ENCODE measurements around the gene PXYLP1.

The PXYLP1 gene

GRCh38 chr3:141216975-141217374 is 14.7 kb upstream of the PXYLP1 start:
- no peaks in the 10 kb centered on the region for H3K36me3 ChIP-seq (ENCODE audit: insufficient read depth, low read length)
- peaks cover 14% of the 10 kb centered on the region for H3K4me1 ChIP-seq (ENCODE audit: insufficient read depth, low read length)
- H2AFZ ChIP-seq (ENCODE audit: low read depth, low read length), result no peak overlapping the region
- no peaks in the 10 kb centered on the region for H3K27me3 ChIP-seq (ENCODE audit: insufficient read depth, low read length)
- H3K4me3 ChIP-seq (ENCODE audit: low read length), result no peak overlapping the region
- H3K9me3 ChIP-seq (ENCODE audit: low read length), result no peaks in the 10 kb centered on the region

- no peaks in the 10 kb centered on the region for H3K27me3 ChIP-seq (ENCODE audit: insufficient read depth, low read length)
- peaks cover 14% of the 10 kb centered on the region for H3K4me1 ChIP-seq (ENCODE audit: insufficient read depth, low read length)
- no peak overlapping the region for H3K4me3 ChIP-seq (ENCODE audit: low read length)
- no peak overlapping the region for H2AFZ ChIP-seq (ENCODE audit: low read depth, low read length)
- H3K9me3 ChIP-seq (ENCODE audit: low read length), result no peaks in the 10 kb centered on the region
- H3K36me3 ChIP-seq (ENCODE audit: insufficient read depth, low read length), result no peaks in the 10 kb centered on the region
Observed at GRCh38 chr3:141217389-141217788, 14.2 kb upstream of the PXYLP1 start.

DNA sequence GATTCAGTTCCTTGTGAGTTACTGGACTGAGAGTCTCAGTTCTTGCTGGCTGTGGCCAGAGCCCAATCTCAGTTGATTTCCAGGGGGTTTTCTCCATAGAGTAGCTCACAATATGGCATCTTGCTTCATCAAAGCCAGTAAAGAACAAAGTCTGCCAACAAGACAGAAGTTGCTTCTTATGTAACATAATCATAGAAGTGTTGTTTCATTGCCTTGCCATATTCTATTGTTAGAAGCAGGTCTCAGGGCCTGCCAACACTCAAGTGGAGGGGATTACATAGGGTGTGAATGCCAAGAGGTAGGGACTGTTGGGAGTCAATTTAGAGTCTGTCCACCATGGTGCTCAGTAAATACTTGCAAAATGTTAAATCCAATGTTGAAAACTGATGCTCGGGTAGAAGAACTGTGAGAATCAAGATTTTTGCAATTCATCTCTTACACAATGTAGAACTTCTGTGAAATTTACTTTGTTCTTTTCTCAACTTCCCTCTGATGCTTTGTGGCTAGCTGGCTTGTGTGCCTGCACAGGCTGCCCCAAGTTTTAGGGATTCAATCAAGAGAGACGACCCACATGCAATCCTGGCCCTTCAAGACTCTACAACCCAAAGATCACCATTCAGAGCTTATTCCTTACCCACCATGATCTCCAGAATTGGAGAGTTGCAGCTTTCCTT is 13.3 kb upstream of the PXYLP1 start:
- Histone ChIP-seq H3K9me3 (ENCODE audit: low read length) (peaks cover 2% of the 10 kb centered on the region), H3K4me1 (ENCODE audit: insufficient read depth, low read length) (peaks cover 14% of the 10 kb centered on the region), H3K36me3 (ENCODE audit: insufficient read depth, low read length) (no peaks in the 10 kb centered on the region), H3K27me3 (ENCODE audit: insufficient read depth, low read length) (no peaks in the 10 kb centered on the region), H2AFZ (ENCODE audit: low read depth, low read length) (no peak overlapping the region), H3K4me3 (ENCODE audit: low read length) (no peak overlapping the region)

GRCh38 chr3:141218926-141219325 is 12.7 kb upstream of the PXYLP1 start:
- H2AFZ ChIP-seq (ENCODE audit: low read depth, low read length), result no peak overlapping the region
- peaks cover 2% of the 10 kb centered on the region for H3K9me3 ChIP-seq (ENCODE audit: low read length)
- H3K4me3 ChIP-seq (ENCODE audit: low read length), result no peak overlapping the region
- no peaks in the 10 kb centered on the region for H3K27me3 ChIP-seq (ENCODE audit: insufficient read depth, low read length)
- H3K36me3 ChIP-seq (ENCODE audit: insufficient read depth, low read length), result no peaks in the 10 kb centered on the region
- H3K4me1 ChIP-seq (ENCODE audit: insufficient read depth, low read length), result peaks cover 14% of the 10 kb centered on the region

DNA sequence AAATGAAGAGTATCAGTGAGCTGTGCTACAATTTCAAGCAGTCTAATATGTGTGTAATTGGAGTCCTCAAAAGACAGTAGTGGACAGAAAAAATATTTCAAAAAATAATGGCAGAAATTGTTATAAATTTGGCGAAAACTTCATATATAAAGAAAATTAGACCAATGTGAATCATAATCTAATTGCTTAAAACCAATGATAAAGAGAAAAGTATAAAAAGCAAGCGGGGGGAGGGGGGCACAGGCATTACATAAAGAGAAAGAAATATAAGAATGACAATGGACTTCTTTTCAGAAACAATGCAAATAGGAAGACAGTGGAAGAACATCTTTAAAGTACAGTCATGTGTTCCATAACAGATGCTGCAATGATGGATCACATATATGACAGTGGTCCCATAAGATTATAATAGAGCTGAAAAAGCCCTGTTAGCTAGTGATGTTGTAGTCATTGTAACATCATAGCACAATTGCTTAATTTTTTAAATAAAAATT is 7.9 kb upstream of the PXYLP1 start:
- H3K27me3 ChIP-seq (ENCODE audit: insufficient read depth, low read length), result no peaks in the 10 kb centered on the region
- no peak overlapping the region for H2AFZ ChIP-seq (ENCODE audit: low read depth, low read length)
- H3K9me3 ChIP-seq (ENCODE audit: low read length), result peaks cover 2% of the 10 kb centered on the region
- H3K4me3 ChIP-seq (ENCODE audit: low read length), result no peak overlapping the region
- peaks cover 22% of the 10 kb centered on the region for H3K4me1 ChIP-seq (ENCODE audit: insufficient read depth, low read length)
- no peaks in the 10 kb centered on the region for H3K36me3 ChIP-seq (ENCODE audit: insufficient read depth, low read length)

GRCh38 chr3:141225939-141226338 is 5.7 kb upstream of the PXYLP1 start:
- peaks cover 30% of the 10 kb centered on the region for H3K4me1 ChIP-seq (ENCODE audit: insufficient read depth, low read length)

GRCh38 chr3:141227216-141227615 is 4.4 kb upstream of the PXYLP1 start:
- Histone ChIP-seq H3K27me3 (ENCODE audit: insufficient read depth, low read length) (no peaks in the 10 kb centered on the region), H2AFZ (ENCODE audit: low read depth, low read length) (no peak overlapping the region), H3K36me3 (ENCODE audit: insufficient read depth, low read length) (no peaks in the 10 kb centered on the region), H3K9me3 (ENCODE audit: low read length) (peaks cover 2% of the 10 kb centered on the region), H3K4me1 (ENCODE audit: insufficient read depth, low read length) (peaks cover 34% of the 10 kb centered on the region), H3K4me3 (ENCODE audit: low read length) (no peak overlapping the region)

More at GRCh38 chr3:141225939-141226338, 5.7 kb upstream of the PXYLP1 start:
- no peaks in the 10 kb centered on the region for H3K27me3 ChIP-seq (ENCODE audit: insufficient read depth, low read length)
- no peaks in the 10 kb centered on the region for H3K36me3 ChIP-seq (ENCODE audit: insufficient read depth, low read length)
- H2AFZ ChIP-seq (ENCODE audit: low read depth, low read length), result no peak overlapping the region
- no peak overlapping the region for H3K4me3 ChIP-seq (ENCODE audit: low read length)
- peaks cover 2% of the 10 kb centered on the region for H3K9me3 ChIP-seq (ENCODE audit: low read length)

DNA sequence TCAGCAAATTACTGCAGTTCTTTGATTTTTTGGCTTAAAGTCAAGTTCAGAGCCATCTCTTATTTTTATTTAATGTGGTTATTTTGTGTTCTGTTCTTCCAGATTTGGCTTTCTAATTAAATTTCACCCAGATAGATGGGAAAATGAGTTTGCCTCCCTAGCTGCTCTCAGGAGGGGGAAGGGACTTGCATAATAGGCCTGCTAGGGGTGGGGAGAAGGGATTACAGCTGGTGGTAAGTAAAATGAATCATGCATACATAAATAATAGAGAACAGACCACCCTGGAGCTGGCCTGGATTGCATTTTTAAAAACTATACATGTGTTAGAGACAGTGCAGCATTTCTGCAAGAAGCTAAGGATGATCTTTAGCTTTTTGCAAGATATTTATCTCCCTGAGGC is 3.9 kb upstream of the PXYLP1 start:
- H3K27me3 ChIP-seq (ENCODE audit: insufficient read depth, low read length), result no peaks in the 10 kb centered on the region
- H3K4me3 ChIP-seq (ENCODE audit: low read length), result no peak overlapping the region
- peaks cover 39% of the 10 kb centered on the region for H3K4me1 ChIP-seq (ENCODE audit: insufficient read depth, low read length)
- no peaks in the 10 kb centered on the region for H3K36me3 ChIP-seq (ENCODE audit: insufficient read depth, low read length)
- H3K9me3 ChIP-seq (ENCODE audit: low read length), result peaks cover 2% of the 10 kb centered on the region
- no peak overlapping the region for H2AFZ ChIP-seq (ENCODE audit: low read depth, low read length)

- H2AFZ ChIP-seq (ENCODE audit: low read depth, low read length), result no peak overlapping the region
- H3K4me1 ChIP-seq (ENCODE audit: insufficient read depth, low read length), result peaks cover 41% of the 10 kb centered on the region
- no peaks in the 10 kb centered on the region for H3K27me3 ChIP-seq (ENCODE audit: insufficient read depth, low read length)
- no peaks in the 10 kb centered on the region for H3K9me3 ChIP-seq (ENCODE audit: low read length)
- no peak overlapping the region for H3K4me3 ChIP-seq (ENCODE audit: low read length)
- no peaks in the 10 kb centered on the region for H3K36me3 ChIP-seq (ENCODE audit: insufficient read depth, low read length)
Observed at GRCh38 chr3:141228395-141228794, 3.2 kb upstream of the PXYLP1 start.

DNA sequence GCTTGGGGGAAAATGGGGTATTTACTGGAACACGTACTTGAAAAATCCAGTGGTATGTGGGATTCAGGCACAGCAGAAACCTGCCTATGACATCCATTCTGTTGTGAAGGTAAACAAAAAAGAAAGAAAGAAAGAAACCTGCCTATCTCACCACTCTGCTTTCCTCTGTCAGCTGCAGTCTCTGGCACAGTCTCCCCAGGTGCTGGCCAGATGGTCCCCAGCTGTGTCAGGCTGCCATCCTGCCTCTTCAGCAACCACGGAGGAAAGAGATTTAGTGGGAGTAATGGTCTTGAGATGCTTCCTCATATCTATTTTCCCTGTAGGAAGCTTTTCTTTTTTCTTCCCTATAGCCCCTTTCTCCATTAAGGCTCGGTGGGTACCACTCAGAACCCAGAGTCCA is 2.5 kb upstream of the PXYLP1 start:
- H3K36me3 ChIP-seq (ENCODE audit: insufficient read depth, low read length), result no peaks in the 10 kb centered on the region
- no peaks in the 10 kb centered on the region for H3K27me3 ChIP-seq (ENCODE audit: insufficient read depth, low read length)
- no peak overlapping the region for H3K4me3 ChIP-seq (ENCODE audit: low read length)
- no peaks in the 10 kb centered on the region for H3K9me3 ChIP-seq (ENCODE audit: low read length)
- H2AFZ ChIP-seq (ENCODE audit: low read depth, low read length), result no peak overlapping the region
- peaks cover 41% of the 10 kb centered on the region for H3K4me1 ChIP-seq (ENCODE audit: insufficient read depth, low read length)

- H2AFZ ChIP-seq (ENCODE audit: low read depth, low read length), result no peak overlapping the region
- no peak overlapping the region for H3K4me3 ChIP-seq (ENCODE audit: low read length)
- H3K4me1 ChIP-seq (ENCODE audit: insufficient read depth, low read length), result peaks cover 41% of the 10 kb centered on the region
- no peaks in the 10 kb centered on the region for H3K9me3 ChIP-seq (ENCODE audit: low read length)
- no peaks in the 10 kb centered on the region for H3K27me3 ChIP-seq (ENCODE audit: insufficient read depth, low read length)
- H3K36me3 ChIP-seq (ENCODE audit: insufficient read depth, low read length), result peaks cover 10% of the 10 kb centered on the region
Observed at GRCh38 chr3:141230293-141230692, 1.3 kb upstream of the PXYLP1 start.

DNA sequence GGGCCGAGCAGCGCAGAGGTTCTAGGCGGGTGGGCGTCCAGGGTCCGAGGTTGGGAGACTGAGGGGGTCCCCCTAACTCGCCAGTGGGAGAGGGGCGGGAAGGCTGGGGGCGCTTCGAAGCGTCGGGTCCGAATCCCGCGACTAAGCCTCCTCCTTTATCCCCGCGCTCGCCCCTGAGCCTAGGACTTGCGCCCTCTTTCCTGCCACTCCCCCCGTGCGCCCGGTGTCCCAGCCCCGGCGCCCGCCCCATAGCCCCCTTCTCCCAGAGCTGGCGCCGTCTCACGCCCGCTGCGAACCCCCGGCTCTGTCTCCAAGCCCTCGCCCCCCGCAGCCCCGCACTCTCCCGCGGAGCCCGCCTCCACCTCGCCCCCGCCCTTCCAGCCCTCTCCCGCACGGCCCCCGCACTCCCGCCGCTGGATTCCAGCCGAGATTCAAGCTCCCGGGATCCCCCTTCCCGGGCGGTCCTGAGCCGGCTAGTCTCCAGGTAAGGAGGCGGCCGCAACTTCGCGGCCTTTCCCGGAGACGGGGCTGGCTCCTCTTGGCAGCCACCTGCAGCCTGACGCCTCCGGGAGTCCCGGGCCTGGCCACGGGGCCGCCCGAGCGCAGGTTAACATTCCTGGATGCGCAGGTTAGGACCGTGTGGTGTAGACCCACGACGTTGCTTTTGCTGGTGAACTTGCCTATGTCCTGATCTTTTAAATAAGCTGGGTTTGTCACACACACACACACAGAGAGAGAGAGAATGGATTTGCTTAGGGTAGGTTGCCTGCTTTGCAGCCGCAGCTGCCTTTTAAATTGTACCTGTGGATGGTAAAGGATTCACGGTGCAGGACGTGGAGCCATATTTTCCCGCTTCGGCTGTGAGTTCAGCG is 563 bp downstream of the PXYLP1 start:
- Histone ChIP-seq H2AFZ (ENCODE audit: low read depth, low read length) (peak overlapping the region; percentile 70), H3K9me3 (ENCODE audit: low read length) (no peaks in the 10 kb centered on the region), H3K36me3 (ENCODE audit: insufficient read depth, low read length) (peaks cover 25% of the 10 kb centered on the region), H3K4me1 (ENCODE audit: insufficient read depth, low read length) (peaks cover 41% of the 10 kb centered on the region), H3K27me3 (ENCODE audit: insufficient read depth, low read length) (no peaks in the 10 kb centered on the region), H3K4me3 (ENCODE audit: low read length) (peak overlapping the region; percentile 64)

DNA sequence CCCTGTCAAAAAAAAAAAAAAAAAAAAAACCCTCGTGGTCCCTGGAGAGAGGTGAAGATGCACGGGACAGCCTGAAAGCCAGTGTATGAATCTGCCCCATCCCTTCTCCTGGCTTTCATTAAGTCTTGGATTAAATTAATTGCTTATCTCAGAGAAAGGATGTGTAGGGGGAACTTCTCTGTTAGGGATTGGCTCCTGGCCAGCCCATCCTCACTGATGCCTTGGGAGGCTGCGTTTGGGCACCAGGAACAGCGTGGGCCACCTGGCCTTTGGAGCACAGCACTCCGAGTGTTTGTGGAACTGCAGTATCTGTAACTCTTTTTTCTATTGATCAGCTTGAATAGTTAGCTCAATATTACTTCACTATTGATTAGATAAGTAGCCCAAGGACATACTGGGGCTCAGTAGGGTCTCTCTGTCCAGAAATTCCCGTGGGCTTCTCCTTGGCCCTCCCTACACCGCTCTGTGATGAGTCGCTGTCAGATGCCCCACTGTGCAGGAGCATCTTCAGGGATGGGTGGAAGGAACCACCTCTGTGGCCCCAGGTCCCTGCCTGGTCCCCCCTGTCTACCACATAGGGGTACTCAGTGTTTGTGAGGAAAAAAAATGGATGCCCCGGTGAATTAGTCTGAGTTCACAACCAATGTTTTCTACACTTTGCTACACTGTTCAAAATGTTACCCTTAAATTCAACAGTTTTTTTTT is 2.0 kb downstream of the PXYLP1 start:
- no peak overlapping the region for H3K4me3 ChIP-seq (ENCODE audit: low read length)
- H2AFZ ChIP-seq (ENCODE audit: low read depth, low read length), result no peak overlapping the region
- H3K4me1 ChIP-seq (ENCODE audit: insufficient read depth, low read length), result peaks cover 27% of the 10 kb centered on the region
- peaks cover 36% of the 10 kb centered on the region for H3K36me3 ChIP-seq (ENCODE audit: insufficient read depth, low read length)
- H3K27me3 ChIP-seq (ENCODE audit: insufficient read depth, low read length), result no peaks in the 10 kb centered on the region
- peaks cover 4% of the 10 kb centered on the region for H3K9me3 ChIP-seq (ENCODE audit: low read length)
